Fibroblast of the aortic adventitia (primary cell): ENCODE data around the gene PCK2. TPM values are rescaled to one million over a fixed set of nuclear protein-coding genes. Genes with fewer than 3 reads are reported as not detected.

Experiments
- DNase-seq: peaks from one replicate; pipeline ENCODE4 v3.0.0-alpha.2; 2010; ENCODE audit warnings: low read depth
- H3K4me3 ChIP-seq: 2 replicates; pipeline ENCODE4 v1.5.1; 2011; ENCODE audit warnings: low read depth, mild to moderate bottlenecking, control low read depth, low read length, moderate library complexity
- CTCF ChIP-seq: IDR thresholded peaks from 2 replicates; pipeline ENCODE4 v1.5.1; 2011; ENCODE audit warnings: mild to moderate bottlenecking, low read length, control low read depth, inconsistent platforms; ENCODE audit not compliant: insufficient read depth
- total RNA-seq: library from RNA; depleted of rRNA; stranded (reverse); fragments of >200 nt; gene quantifications from 2 replicates; pipeline ENCODE4 v1.2.3, GENCODE V29; 2012; ENCODE audit warnings: low replicate concordance

The PCK2 gene
- total RNA-seq, 1 donor, result 36.5 TPM

- peak; percentile 66 for DNase-seq
- no peak overlapping the region for H3K4me3 ChIP-seq
- no peak for TF ChIP-seq CTCF
Observed at GRCh38 chr14:24092505-24093206, 1.5 kb upstream of the PCK2 start.

- TF ChIP-seq CTCF, result no peak
- DNase-seq, result no peak
Observed at GRCh38 chr14:24093207-24093900, 757 bp upstream of the PCK2 start.

GRCh38 chr14:24094841-24095270 lies 745 bp downstream of the PCK2 start:
- no peak for TF ChIP-seq CTCF
- DNase-seq, result peak; percentile 6
- peak overlapping the region; percentile 87 for H3K4me3 ChIP-seq

More at GRCh38 chr14:24093207-24093900, 757 bp upstream of the PCK2 start:
- peak overlapping the region; percentile 87 for H3K4me3 ChIP-seq

GRCh38 chr14:24095271-24096068 lies 1.4 kb downstream of the PCK2 start:
- no peak for TF ChIP-seq CTCF
- DNase-seq, result peak; percentile 72
- H3K4me3 ChIP-seq, result peak overlapping the region; percentile 87

GRCh38 chr14:24096545-24097181 lies 2.6 kb downstream of the PCK2 start:
- H3K4me3 ChIP-seq, result no peak overlapping the region
- TF ChIP-seq CTCF, result no peak
- DNase-seq, result no peak

- no peak for TF ChIP-seq CTCF
- DNase-seq, result no peak
Observed at GRCh38 chr14:24098229-24098926, 4.3 kb downstream of the PCK2 start.

More at GRCh38 chr14:24098229-24098926, 4.3 kb downstream of the PCK2 start:
- no peak overlapping the region for H3K4me3 ChIP-seq
